Naive thymus-derived CD4-positive, alpha-beta T cell (primary cell): ENCODE results near the gene PRDM16. TPM values are rescaled to one million over a fixed set of nuclear protein-coding genes. Genes with fewer than 3 reads are reported as not detected.

Source experiments
- ATAC-seq: fragments of 150-1000 bp; cut with Tn5 transposase; 2 replicates; pipeline ENCODE4 v1.10.0; 2021; ENCODE audit warnings: mild to moderate bottlenecking, moderate library complexity
- CTCF ChIA-PET: fragments of 350-600 bp; sonication (Branson Sonifier 250); formaldehyde crosslinking; loops from one replicate; lab custom pipeline; 2021; ENCODE audit warnings: antibody characterized with exemption; lab: Charles Lee
- POLR2A ChIA-PET: fragments of 350-600 bp; sonication (Branson Sonifier 250); formaldehyde crosslinking; loops from one replicate; lab custom pipeline; 2021; ENCODE audit warnings: antibody characterized with exemption, inconsistent platforms; lab: Charles Lee
- DNase-seq, 9 donors: peaks; one replicate each; pipeline versions ENCODE4 v3.0.0 to v3.0.0-alpha.2; 2020 to 2022; ENCODE audit warnings: mixed read lengths in 1 of 9
- H3K27ac ChIP-seq: one replicate; pipeline ENCODE4 v1.7.0; 2013; ENCODE audit warnings: mild to moderate bottlenecking, low read depth, low read length, moderate library complexity
- H3K27me3 ChIP-seq, 2 donors: one replicate each; pipeline ENCODE4 v1.7.0; 2013; ENCODE audit warnings: low read length in 2 of 2, mild to moderate bottlenecking in 2 of 2, moderate library complexity in 2 of 2; ENCODE audit not compliant: control insufficient read depth in 2 of 2, insufficient read depth in 2 of 2
- H3K36me3 ChIP-seq, 3 experiments: 1 replicate in 2 of 3; 2 replicates in 1 of 3; pipeline ENCODE4 v1.7.0; 2013; ENCODE audit warnings: low read length in 3 of 3, mild to moderate bottlenecking in 3 of 3, moderate library complexity in 1 of 3; ENCODE audit not compliant: insufficient read depth in 3 of 3, control insufficient read depth in 2 of 3
- H3K4me1 ChIP-seq, 2 donors: one replicate each; pipeline ENCODE4 v1.7.0; 2013; ENCODE audit warnings: low read length in 2 of 2, mild to moderate bottlenecking in 2 of 2, moderate library complexity in 1 of 2; ENCODE audit not compliant: control insufficient read depth in 2 of 2, insufficient read depth in 2 of 2
- H3K4me3 ChIP-seq: 2 replicates; pipeline ENCODE4 v1.7.0; 2013; ENCODE audit warnings: mild to moderate bottlenecking, low read length
- H3K9me3 ChIP-seq, 3 experiments: 1 replicate in 2 of 3; 2 replicates in 1 of 3; pipeline ENCODE4 v1.7.0; 2013; ENCODE audit warnings: low read length in 3 of 3; ENCODE audit not compliant: control insufficient read depth in 2 of 3
- H3K27ac Mint-ChIP-seq, 9 donors: one replicate each; pipeline ENCODE4 v1.8.0; 2020 to 2022; ENCODE audit warnings: mixed read lengths in 9 of 9, mild to moderate bottlenecking in 8 of 9, moderate library complexity in 5 of 9, inconsistent platforms in 2 of 9
- H3K27me3 Mint-ChIP-seq, 5 donors: one replicate each; pipeline ENCODE4 v1.8.0; 2021 to 2022; ENCODE audit warnings: mixed read lengths in 5 of 5, mild to moderate bottlenecking in 1 of 5
- H3K36me3 Mint-ChIP-seq, 5 donors: one replicate each; pipeline ENCODE4 v1.8.0; 2020 to 2022; ENCODE audit warnings: mixed read lengths in 5 of 5, mild to moderate bottlenecking in 3 of 5, inconsistent platforms in 1 of 5
- H3K4me1 Mint-ChIP-seq, 7 donors: one replicate each; pipeline ENCODE4 v1.8.0; 2020 to 2022; ENCODE audit warnings: mixed read lengths in 7 of 7, mild to moderate bottlenecking in 3 of 7, inconsistent platforms in 1 of 7
- H3K4me3 Mint-ChIP-seq, 10 donors: one replicate each; pipeline ENCODE4 v1.8.0; 2020 to 2022; ENCODE audit warnings: mild to moderate bottlenecking in 10 of 10, mixed read lengths in 10 of 10, moderate library complexity in 6 of 10, inconsistent platforms in 2 of 10
- H3K9me3 Mint-ChIP-seq, 11 donors: one replicate each; pipeline ENCODE4 v1.8.0; 2020 to 2022; ENCODE audit warnings: mixed read lengths in 11 of 11, mild to moderate bottlenecking in 4 of 11, inconsistent platforms in 1 of 11, moderate library complexity in 1 of 11
- intact Hi-C, 2 donors: fragments of 100-400 bp; cut with micrococcal nuclease; formaldehyde crosslinking; loops; one replicate each; pipeline ENCODE4 v1.15.1; 2023
- polyA plus RNA-seq, 2 donors: library from polyadenylated mRNA; unstranded; fragments of 300-500 nt; fragmentation: Illumina TruSeq; gene quantifications; one replicate each; pipeline ENCODE4 v1.2.3, GENCODE V29; 2021
- total RNA-seq, 6 experiments: library from RNA in 5 of 6; stranded (reverse) in 5 of 6; gene quantifications; 1 replicate in 5 of 6; 2 replicates in 1 of 6; pipeline ENCODE4 v1.2.3 and lab custom pipeline; 2021 to 2026

The PRDM16 gene
- total and polyA plus RNA-seq, 7 experiments from 2014 or later: 0.05 to 0.61 (median 0.36) TPM; not detected in 2

DNA sequence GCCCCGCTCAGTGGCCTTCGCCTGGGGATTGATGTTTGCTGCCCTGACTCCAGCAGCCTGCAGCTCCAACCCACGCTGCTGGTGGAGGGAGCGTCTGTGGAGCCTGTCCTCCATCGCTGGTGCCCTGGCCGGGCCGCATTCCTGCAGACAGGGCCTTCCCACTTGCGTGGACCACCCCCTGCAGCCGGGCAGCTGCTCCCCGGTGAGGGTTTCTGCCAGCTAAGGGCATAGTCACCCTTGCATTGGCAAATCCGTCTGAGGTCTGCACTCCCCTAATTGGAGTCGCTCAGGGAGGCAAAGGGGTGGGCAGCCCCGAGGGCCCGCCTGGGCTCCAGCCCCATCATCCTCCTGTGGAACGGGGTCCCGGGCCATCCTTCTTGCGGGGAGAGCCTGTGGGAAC is 43.5 kb downstream of the PRDM16 start:
- no peaks in the 10 kb centered on the region for H3K36me3 ChIP-seq
- H3K9me3 ChIP-seq: peaks cover 0 to 6% (median 0%) of the 10 kb centered on the region in 3 experiments
- no peaks in the 10 kb centered on the region for H3K27me3 ChIP-seq
- intact Hi-C loops: no loop called here
- H3K4me3 ChIP-seq: no peak overlapping the region
- Mint-ChIP-seq H3K4me3 (no peak overlapping the region), H3K9me3 (peaks cover 0 to 9% (median 3%) of the 10 kb centered on the region in 11 donors), H3K27me3 (peaks cover 0 to 5% (median 0%) of the 10 kb centered on the region in 5 donors), H3K4me1 (no peaks in the 10 kb centered on the region), H3K27ac (no peak overlapping the region), H3K36me3 (no peaks in the 10 kb centered on the region)
- ATAC-seq: no peak
- POLR2A ChIA-PET: no interaction called here
- CTCF ChIA-PET: no interaction called here
- H3K4me1 ChIP-seq: no peaks in the 10 kb centered on the region
- DNase-seq: no peak
- H3K27ac ChIP-seq: no peak overlapping the region

GRCh38 chr1:3113047-3113740 is 44.2 kb downstream of the PRDM16 start:
- CTCF ChIA-PET: no interaction called here
- H3K4me1 ChIP-seq: no peaks in the 10 kb centered on the region
- ATAC-seq (no peak), DNase-seq (no peak)
- Mint-ChIP-seq H3K4me3 (no peak overlapping the region), H3K27ac (no peak overlapping the region), H3K9me3 (peaks cover 0 to 4% (median under 1%) of the 10 kb centered on the region in 11 donors), H3K36me3 (no peaks in the 10 kb centered on the region), H3K27me3 (peaks cover 0 to 5% (median 0%) of the 10 kb centered on the region in 5 donors), H3K4me1 (no peaks in the 10 kb centered on the region)
- H3K27me3 ChIP-seq: no peaks in the 10 kb centered on the region
- no peaks in the 10 kb centered on the region for H3K36me3 ChIP-seq
- H3K27ac ChIP-seq: no peak overlapping the region
- intact Hi-C loops: no loop called here
- peaks cover 0 to under 1% (median 0%) of the 10 kb centered on the region in 3 experiments for H3K9me3 ChIP-seq
- no peak overlapping the region for H3K4me3 ChIP-seq
- POLR2A ChIA-PET: no interaction called here

DNA sequence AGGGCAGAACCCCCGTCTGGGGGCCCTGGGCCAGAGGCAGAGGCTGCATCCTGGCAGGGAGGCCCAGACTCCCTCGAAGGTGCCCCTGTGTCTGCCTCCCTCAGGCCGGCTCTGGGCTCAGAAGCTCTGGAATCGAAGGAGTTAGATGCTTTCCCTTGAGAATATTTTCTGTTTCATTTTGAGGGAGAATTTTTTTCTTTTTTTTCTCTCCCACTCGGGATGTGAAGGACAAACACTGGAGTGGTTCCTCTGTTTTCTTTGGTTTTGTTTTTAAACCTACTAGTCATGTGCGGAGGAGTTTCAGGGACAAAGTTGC is 44.7 kb downstream of the PRDM16 start:
- no peak overlapping the region for H3K4me3 ChIP-seq
- peaks cover 0 to 5% (median 0%) of the 10 kb centered on the region in 5 donors for H3K27me3 Mint-ChIP-seq
- intact Hi-C loops: no loop called here
- DNase-seq: no peak
- CTCF ChIA-PET: no interaction called here
- no peak overlapping the region for H3K27ac ChIP-seq
- no peaks in the 10 kb centered on the region for H3K27me3 ChIP-seq
- no peaks in the 10 kb centered on the region for H3K9me3 ChIP-seq
- H3K36me3 ChIP-seq: no peaks in the 10 kb centered on the region
- POLR2A ChIA-PET: no interaction called here
- no peaks in the 10 kb centered on the region for H3K4me1 ChIP-seq
- H3K36me3 Mint-ChIP-seq: no peaks in the 10 kb centered on the region
- ATAC-seq: no peak
- no peaks in the 10 kb centered on the region for H3K4me1 Mint-ChIP-seq
- no peak overlapping the region for H3K4me3 Mint-ChIP-seq
- H3K9me3 Mint-ChIP-seq: peaks cover 0 to 4% (median 0%) of the 10 kb centered on the region in 11 donors
- no peak overlapping the region for H3K27ac Mint-ChIP-seq

DNA sequence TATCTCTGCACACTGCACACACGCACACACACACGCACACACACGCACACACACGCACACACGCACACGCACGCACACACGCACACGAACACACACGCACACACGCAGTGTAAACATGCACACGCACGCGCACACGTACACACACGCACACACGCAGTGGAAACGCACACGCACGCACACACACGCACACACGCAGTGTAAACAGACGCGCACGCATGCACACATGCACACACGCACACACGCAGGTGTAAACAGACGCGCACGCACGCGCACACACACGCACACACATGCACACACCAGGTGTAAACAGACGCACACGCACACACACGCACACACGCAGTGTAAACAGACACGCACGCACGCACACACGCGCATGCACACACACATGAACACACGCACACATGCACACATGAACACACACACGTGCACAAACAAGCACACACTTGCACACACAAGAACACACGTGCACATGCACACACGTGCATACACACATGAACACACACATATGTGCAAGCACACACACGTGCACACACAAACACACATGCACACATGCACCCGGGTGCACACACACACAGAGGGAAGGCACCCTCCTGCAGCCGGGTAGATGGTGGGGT is 45.2 kb downstream of the PRDM16 start:
- no peak for ATAC-seq
- H3K27ac ChIP-seq: no peak overlapping the region
- Mint-ChIP-seq H3K27me3 (peaks cover 0 to 4% (median 0%) of the 10 kb centered on the region in 5 donors), H3K9me3 (peaks cover 0 to 4% (median 0%) of the 10 kb centered on the region in 11 donors), H3K4me1 (no peaks in the 10 kb centered on the region), H3K36me3 (no peaks in the 10 kb centered on the region), H3K4me3 (no peak overlapping the region), H3K27ac (no peak overlapping the region)
- intact Hi-C loops: no loop called here
- no peak for DNase-seq
- H3K36me3 ChIP-seq: no peaks in the 10 kb centered on the region
- ChIA-PET POLR2A (no interaction called here), CTCF (no interaction called here)
- H3K4me1 ChIP-seq: no peaks in the 10 kb centered on the region
- no peaks in the 10 kb centered on the region for H3K9me3 ChIP-seq
- H3K4me3 ChIP-seq: no peak overlapping the region
- no peaks in the 10 kb centered on the region for H3K27me3 ChIP-seq

DNA sequence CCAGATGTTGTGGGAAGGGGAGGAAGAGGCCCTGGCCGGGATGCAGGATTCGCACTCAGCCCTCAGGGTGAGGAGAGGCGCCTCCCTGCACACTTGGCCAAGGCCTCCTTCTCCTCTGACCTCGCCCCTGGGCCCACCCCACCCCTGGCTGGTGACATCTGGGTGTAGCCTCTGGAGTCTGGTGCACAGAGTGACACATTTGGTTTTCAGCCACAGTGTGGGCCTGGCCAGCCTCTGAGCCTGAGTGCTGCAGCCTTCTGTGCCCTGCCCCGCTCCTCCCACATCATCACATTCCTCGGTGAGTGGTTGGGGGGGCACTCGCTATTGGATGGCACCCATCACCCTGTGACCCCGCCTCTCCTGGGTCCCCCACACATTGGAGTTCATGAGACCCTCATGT is 45.8 kb downstream of the PRDM16 start:
- no peaks in the 10 kb centered on the region for H3K9me3 ChIP-seq
- CTCF ChIA-PET: no interaction called here
- POLR2A ChIA-PET: no interaction called here

GRCh38 chr1:3115275-3116149 is 46.5 kb downstream of the PRDM16 start:
- DNase-seq (no peak), ATAC-seq (no peak)
- peaks cover 0 to 4% (median 0%) of the 10 kb centered on the region in 11 donors for H3K9me3 Mint-ChIP-seq
- Histone ChIP-seq H3K4me3 (no peak overlapping the region), H3K27ac (no peak overlapping the region), H3K4me1 (no peaks in the 10 kb centered on the region), H3K36me3 (no peaks in the 10 kb centered on the region), H3K27me3 (no peaks in the 10 kb centered on the region), H3K9me3 (no peaks in the 10 kb centered on the region)
- no peak overlapping the region for H3K4me3 Mint-ChIP-seq
- ChIA-PET POLR2A (no interaction called here), CTCF (no interaction called here)
- no peaks in the 10 kb centered on the region for H3K36me3 Mint-ChIP-seq
- no peaks in the 10 kb centered on the region for H3K27me3 Mint-ChIP-seq
- H3K4me1 Mint-ChIP-seq: no peaks in the 10 kb centered on the region
- H3K27ac Mint-ChIP-seq: no peak overlapping the region
- intact Hi-C loops: no loop called here

More for the DNA sequence above, 45.8 kb downstream of the PRDM16 start:
- H3K27ac ChIP-seq: no peak overlapping the region
- no peaks in the 10 kb centered on the region for H3K36me3 ChIP-seq
- DNase-seq (no peak), ATAC-seq (no peak)
- H3K4me1 ChIP-seq: no peaks in the 10 kb centered on the region
- H3K27me3 ChIP-seq: no peaks in the 10 kb centered on the region
- Mint-ChIP-seq H3K27me3 (no peaks in the 10 kb centered on the region), H3K36me3 (no peaks in the 10 kb centered on the region), H3K27ac (no peak overlapping the region), H3K4me3 (no peak overlapping the region), H3K4me1 (no peaks in the 10 kb centered on the region), H3K9me3 (peaks cover 0 to 4% (median 0%) of the 10 kb centered on the region in 11 donors)
- intact Hi-C loops: no loop called here
- no peak overlapping the region for H3K4me3 ChIP-seq
